H9 (cell line): Measurements from ENCODE around the gene MZB1. TPM values are rescaled to one million over a fixed set of nuclear protein-coding genes. Genes with fewer than 3 reads are reported as not detected.

ENCODE experiments used
- DNase-seq: peaks from one replicate; pipeline ENCODE4 v3.0.0-alpha.2; 2017
- H2AFZ ChIP-seq: one replicate; pipeline ENCODE4 v1.6.1; 2013; ENCODE audit warnings: mild to moderate bottlenecking, low read length, control low read depth, moderate library complexity
- H2AK5ac ChIP-seq: 2 replicates; pipeline ENCODE4 v1.6.1; 2013; ENCODE audit warnings: low read length, control low read depth, mixed read lengths; ENCODE audit not compliant: insufficient read length
- H2BK120ac ChIP-seq: one replicate; pipeline ENCODE4 v1.6.1; 2013; ENCODE audit warnings: low read depth, mild to moderate bottlenecking, low read length, control low read depth, inconsistent platforms; ENCODE audit not compliant: poor library complexity, severe bottlenecking
- H2BK12ac ChIP-seq: 2 replicates; pipeline ENCODE4 v1.6.1; 2013; ENCODE audit warnings: low read length, control low read depth, mixed read lengths, low read depth; ENCODE audit not compliant: insufficient read length
- H2BK15ac ChIP-seq: 2 replicates; pipeline ENCODE4 v1.6.1; 2013; ENCODE audit warnings: low read depth, low read length, control low read depth
- H2BK20ac ChIP-seq: one replicate; pipeline ENCODE4 v1.6.1; 2013; ENCODE audit warnings: low read depth, mild to moderate bottlenecking, low read length, control low read depth, inconsistent platforms; ENCODE audit not compliant: poor library complexity, severe bottlenecking
- H2BK5ac ChIP-seq: 2 replicates; pipeline ENCODE4 v1.6.1; 2013; ENCODE audit warnings: low read length, control low read depth, mixed read lengths; ENCODE audit not compliant: insufficient read length
- H3K14ac ChIP-seq: 2 replicates; pipeline ENCODE4 v1.6.1; 2013; ENCODE audit warnings: low read length, control low read depth; ENCODE audit not compliant: insufficient read depth
- H3K18ac ChIP-seq: 2 replicates; pipeline ENCODE4 v1.6.1; 2013; ENCODE audit warnings: low read depth, mild to moderate bottlenecking, mixed read lengths, low read length, control low read depth; ENCODE audit not compliant: insufficient read length
- H3K23ac ChIP-seq: 2 replicates; pipeline ENCODE4 v1.6.1; 2013; ENCODE audit warnings: low read length, control low read depth, mixed read lengths, low read depth; ENCODE audit not compliant: insufficient read length
- H3K23me2 ChIP-seq: 2 replicates; pipeline ENCODE4 v1.6.1; 2013; ENCODE audit warnings: low read depth, mild to moderate bottlenecking, mixed read lengths, low read length, control low read depth; ENCODE audit not compliant: insufficient read length, poor library complexity, severe bottlenecking
- H3K27ac ChIP-seq: 2 replicates; pipeline ENCODE4 v1.5.1; 2013; ENCODE audit warnings: low read length, control low read depth, mixed read lengths, low read depth; ENCODE audit not compliant: insufficient read length
- H3K27me3 ChIP-seq: 2 replicates; pipeline ENCODE4 v1.6.1; 2013; ENCODE audit warnings: low read length, control low read depth, inconsistent platforms; ENCODE audit not compliant: insufficient read depth
- H3K4ac ChIP-seq: 2 replicates; pipeline ENCODE4 v1.6.1; 2013; ENCODE audit warnings: low read depth, mild to moderate bottlenecking, control low read depth, inconsistent platforms, low read length, moderate library complexity
- H3K4me1 ChIP-seq: 2 replicates; pipeline ENCODE4 v1.6.1; 2013; ENCODE audit warnings: low read length, control low read depth, inconsistent platforms; ENCODE audit not compliant: insufficient read depth
- H3K4me2 ChIP-seq: 2 replicates; pipeline ENCODE4 v1.6.1; 2013; ENCODE audit warnings: low read length, control low read depth, mixed read lengths; ENCODE audit not compliant: insufficient read length, insufficient read depth
- H3K56ac ChIP-seq: 2 replicates; pipeline ENCODE4 v1.6.1; 2013; ENCODE audit warnings: low read depth, mild to moderate bottlenecking, mixed read lengths, low read length, control low read depth; ENCODE audit not compliant: insufficient read length
- H3K79me1 ChIP-seq: 2 replicates; pipeline ENCODE4 v1.6.1; 2013; ENCODE audit warnings: low read depth, mild to moderate bottlenecking, moderate library complexity, low read length, control low read depth, inconsistent platforms; ENCODE audit not compliant: insufficient read depth, poor library complexity, severe bottlenecking
- H3K79me2 ChIP-seq: 2 replicates; pipeline ENCODE4 v1.6.1; 2013; ENCODE audit warnings: low read length, control low read depth, inconsistent platforms; ENCODE audit not compliant: insufficient read depth
- H3K9ac ChIP-seq: 2 replicates; pipeline ENCODE4 v1.6.1; 2013; ENCODE audit warnings: low read length, control low read depth, mixed read lengths; ENCODE audit not compliant: insufficient read length; ENCODE audit errors: extremely low read depth
- H3K9me3 ChIP-seq: one replicate; pipeline ENCODE4 v1.6.1; 2013; ENCODE audit warnings: low read depth, low read length, inconsistent platforms; ENCODE audit not compliant: control insufficient read depth
- H3T11ph ChIP-seq: one replicate; pipeline ENCODE4 v1.6.1; 2013; ENCODE audit warnings: mild to moderate bottlenecking, low read length, control low read depth, inconsistent platforms
- H4K20me1 ChIP-seq: one replicate; pipeline ENCODE4 v1.6.1; 2013; ENCODE audit not compliant: control insufficient read depth, insufficient read length, insufficient read depth
- H4K5ac ChIP-seq: 2 replicates; pipeline ENCODE4 v1.6.1; 2013; ENCODE audit warnings: low read depth, mild to moderate bottlenecking, mixed read lengths, low read length, control low read depth; ENCODE audit not compliant: insufficient read length
- H4K8ac ChIP-seq: replicated peaks from 2 replicates; pipeline ENCODE4 v1.6.1; 2013; ENCODE audit warnings: low read length, control low read depth, mixed read lengths, low read depth; ENCODE audit not compliant: insufficient read length
- H4K91ac ChIP-seq: 2 replicates; pipeline ENCODE4 v1.6.1; 2013; ENCODE audit warnings: low read depth, mild to moderate bottlenecking, moderate library complexity, mixed read lengths, low read length, control low read depth; ENCODE audit not compliant: insufficient read length
- H3K27ac Mint-ChIP-seq, 3 experiments: 2 replicates in 2 of 3; 3 replicates in 1 of 3; pipeline ENCODE4 v1.8.0; 2020 to 2021; ENCODE audit warnings: mixed read lengths in 3 of 3, mild to moderate bottlenecking in 1 of 3, moderate library complexity in 1 of 3
- H3K27me3 Mint-ChIP-seq: 2 replicates; pipeline ENCODE4 v1.8.0; 2021; ENCODE audit warnings: low read depth, mild to moderate bottlenecking, moderate library complexity, mixed read lengths
- H3K36me3 Mint-ChIP-seq, 3 experiments: 2 replicates in 2 of 3; 3 replicates in 1 of 3; pipeline ENCODE4 v1.8.0; 2020 to 2021; ENCODE audit warnings: low read depth in 3 of 3, mixed read lengths in 3 of 3; ENCODE audit not compliant: insufficient read depth in 1 of 3
- H3K4me1 Mint-ChIP-seq, 2 experiments: 2 replicates each; pipeline ENCODE4 v1.8.0; 2020; ENCODE audit warnings: mixed read lengths in 2 of 2
- H3K4me3 Mint-ChIP-seq, 2 experiments: 2 replicates in 1 of 2; 3 replicates in 1 of 2; pipeline ENCODE4 v1.8.0; 2020 to 2021; ENCODE audit warnings: mild to moderate bottlenecking in 2 of 2, mixed read lengths in 2 of 2, moderate library complexity in 1 of 2
- H3K9me3 Mint-ChIP-seq, 2 experiments: 2 replicates in 1 of 2; 3 replicates in 1 of 2; pipeline ENCODE4 v1.8.0; 2020; ENCODE audit warnings: mild to moderate bottlenecking in 2 of 2, mixed read lengths in 2 of 2, moderate library complexity in 1 of 2
- WGBS: extraction: QIAGEN DNeasy Blood & Tissue Kit; methylation state at CpG from one replicate; pipeline ENCODE4 v1.1.7; 2013; ENCODE audit warnings: missing lambda C conversion rate, low lambda C conversion rate, mixed read lengths; ENCODE audit not compliant: insufficient read length; ENCODE audit errors: extremely low coverage; 5-methylcytosine and 5-hydroxymethylcytosine counted together
- total RNA-seq: library from RNA; stranded (reverse); gene quantifications from 2 replicates; pipeline ENCODE4 v1.2.1, GENCODE V29; 2021
- TF ChIP-seq, protein P1 (sequence below): fragments of 200-600 bp; sonication (generic); conservative IDR thresholded peaks from 3 replicates; pipeline ENCODE4 v1.8.0; 2021; ENCODE audit warnings: antibody characterized with exemption, mild to moderate bottlenecking

Gene MZB1
- total RNA-seq, 1 experiment from 2014 or later = 0.31 TPM

DNA sequence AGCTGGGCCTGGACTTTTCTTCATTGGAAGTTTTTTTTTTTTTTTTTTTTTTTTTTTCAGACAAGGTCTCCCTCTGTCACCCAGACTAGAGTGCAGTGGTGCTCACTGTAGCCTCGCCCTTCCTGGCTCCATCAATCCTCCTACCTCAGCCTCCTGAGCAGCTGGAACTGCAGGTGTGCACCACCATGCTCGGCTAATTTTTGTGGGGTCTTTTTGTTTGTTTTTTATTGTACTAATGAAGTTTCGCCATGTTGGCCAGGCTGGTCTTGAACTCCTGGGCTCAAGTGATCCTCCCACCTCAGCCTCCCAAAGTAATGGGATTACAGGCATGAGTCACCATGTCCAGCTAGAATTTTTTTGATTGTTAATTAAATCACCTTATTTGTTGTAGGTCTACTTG lies 46.0 kb upstream of the MZB1 start:
- Histone ChIP-seq H3K56ac (no peak overlapping the region), H2BK5ac (no peak overlapping the region), H3K23ac (no peak overlapping the region), H3K23me2 (peaks cover 5% of the 10 kb centered on the region), H3K27me3 (no peaks in the 10 kb centered on the region), H4K8ac (no peak overlapping the region), H3K4ac (no peak overlapping the region), H2BK15ac (no peak overlapping the region), H2AK5ac (no peak overlapping the region), H2AFZ (no peak overlapping the region), H4K5ac (no peak overlapping the region), H2BK120ac (no peak overlapping the region), H3K18ac (no peak overlapping the region), H3K79me2 (0 out of 2 replicates have a peak, but pooled peaks cover 2% of the 10 kb centered on the region), H4K20me1 (no peaks in the 10 kb centered on the region), H3K14ac (no peak overlapping the region), H3K27ac (no peak overlapping the region), H4K91ac (no peak overlapping the region), H3K4me2 (no peak overlapping the region), H3K9ac (no peak overlapping the region), H3K9me3 (no peaks in the 10 kb centered on the region), H3K4me1 (peaks cover 2% of the 10 kb centered on the region; the same call in 1 of the 2 replicates), H3K79me1 (no peaks in the 10 kb centered on the region), H2BK12ac (no peak overlapping the region), H2BK20ac (no peak overlapping the region), H3T11ph (no peak overlapping the region)
- peaks cover 19 to 20% of the 10 kb centered on the region in 2 experiments for H3K4me1 Mint-ChIP-seq
- TF ChIP-seq, protein P1, sequence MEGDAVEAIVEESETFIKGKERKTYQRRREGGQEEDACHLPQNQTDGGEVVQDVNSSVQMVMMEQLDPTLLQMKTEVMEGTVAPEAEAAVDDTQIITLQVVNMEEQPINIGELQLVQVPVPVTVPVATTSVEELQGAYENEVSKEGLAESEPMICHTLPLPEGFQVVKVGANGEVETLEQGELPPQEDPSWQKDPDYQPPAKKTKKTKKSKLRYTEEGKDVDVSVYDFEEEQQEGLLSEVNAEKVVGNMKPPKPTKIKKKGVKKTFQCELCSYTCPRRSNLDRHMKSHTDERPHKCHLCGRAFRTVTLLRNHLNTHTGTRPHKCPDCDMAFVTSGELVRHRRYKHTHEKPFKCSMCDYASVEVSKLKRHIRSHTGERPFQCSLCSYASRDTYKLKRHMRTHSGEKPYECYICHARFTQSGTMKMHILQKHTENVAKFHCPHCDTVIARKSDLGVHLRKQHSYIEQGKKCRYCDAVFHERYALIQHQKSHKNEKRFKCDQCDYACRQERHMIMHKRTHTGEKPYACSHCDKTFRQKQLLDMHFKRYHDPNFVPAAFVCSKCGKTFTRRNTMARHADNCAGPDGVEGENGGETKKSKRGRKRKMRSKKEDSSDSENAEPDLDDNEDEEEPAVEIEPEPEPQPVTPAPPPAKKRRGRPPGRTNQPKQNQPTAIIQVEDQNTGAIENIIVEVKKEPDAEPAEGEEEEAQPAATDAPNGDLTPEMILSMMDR = no peak
- H3K27ac Mint-ChIP-seq = no peak overlapping the region
- H3K9me3 Mint-ChIP-seq = no peaks in the 10 kb centered on the region
- WGBS = no CpG with 5 or more reads among the region's 3 CpGs
- no peaks in the 10 kb centered on the region for H3K27me3 Mint-ChIP-seq
- no peak overlapping the region for H3K4me3 Mint-ChIP-seq
- no peak for DNase-seq
- H3K36me3 Mint-ChIP-seq = peaks cover 5 to 33% (median 13%) of the 10 kb centered on the region in 3 experiments; a peak in 6 of 7 replicates
